Aorta (tissue), 5 donors: ENCODE results near the gene SH2D3A. TPM values are rescaled to one million over a fixed set of nuclear protein-coding genes. Genes with fewer than 3 reads are reported as not detected.

Experiments used
- ATAC-seq: fragments of 200-7000 bp; cut with Tn5 transposase; one replicate; pipeline ENCODE4 v1.9.1; 2022; ENCODE audit warnings: moderate library complexity; ENCODE audit not compliant: low FRiP score
- DNase-seq, 2 donors: peaks; one replicate each; pipeline ENCODE4 v3.0.0-alpha.2; 2020
- H3K27ac ChIP-seq, 2 donors: one replicate each; pipeline ENCODE4 v1.5.1; 2013; ENCODE audit warnings: low read length in 2 of 2, mild to moderate bottlenecking in 2 of 2, moderate library complexity in 2 of 2, control low read depth in 1 of 2, inconsistent platforms in 1 of 2, low read depth in 1 of 2
- H3K27me3 ChIP-seq, 2 donors: one replicate each; pipeline ENCODE4 v1.6.1; 2013; ENCODE audit warnings: control low read depth in 1 of 2, low read length in 1 of 2, mild to moderate bottlenecking in 1 of 2, moderate library complexity in 1 of 2; ENCODE audit not compliant: insufficient read depth in 2 of 2, control insufficient read depth in 1 of 2
- H3K36me3 ChIP-seq, 2 donors: one replicate each; pipeline ENCODE4 v1.6.1; 2013; ENCODE audit warnings: control low read depth in 1 of 2, low read length in 1 of 2, mild to moderate bottlenecking in 1 of 2; ENCODE audit not compliant: insufficient read depth in 2 of 2, control insufficient read depth in 1 of 2
- H3K4me1 ChIP-seq, 2 donors: one replicate each; pipeline ENCODE4 v1.6.1; 2013; ENCODE audit warnings: low read length in 2 of 2, control low read depth in 1 of 2, mild to moderate bottlenecking in 1 of 2, moderate library complexity in 1 of 2; ENCODE audit not compliant: insufficient read depth in 2 of 2, control insufficient read depth in 1 of 2
- H3K4me3 ChIP-seq, 2 donors: one replicate each; pipeline ENCODE4 v1.5.1; 2013; ENCODE audit warnings: low read length in 2 of 2, control low read depth in 1 of 2, mild to moderate bottlenecking in 1 of 2
- H3K9me3 ChIP-seq: one replicate; pipeline ENCODE4 v1.6.1; 2013; ENCODE audit warnings: mild to moderate bottlenecking, low read length; ENCODE audit not compliant: control insufficient read depth
- WGBS, 2 donors: extraction: QIAGEN DNeasy Blood & Tissue Kit; methylation state at CpG; one replicate each; pipeline ENCODE4 v1.1.7; 2013; 5-methylcytosine and 5-hydroxymethylcytosine counted together
- intact Hi-C, 2 donors: fragments of 100-400 bp; cut with DNase I; formaldehyde crosslinking; loops; one replicate each; pipeline versions ENCODE4 v1.14.2 to v1.15.0; 2022
- polyA plus RNA-seq, 2 donors: library from polyadenylated mRNA; stranded (reverse); fragments of 200-250 nt; gene quantifications; one replicate each; pipeline ENCODE4 v1.2.3, GENCODE V29; 2013
- total RNA-seq, 2 donors: library from RNA; stranded (reverse); fragmentation: NEBNext Ultra II Directional; extraction: Animal tissue kit (Norgen Biotek cat#: 25700); gene quantifications; one replicate each; pipeline ENCODE4 v1.2.1, GENCODE V29; 2021
- donor health status: healthy with polysubstance abuse.
- donor health status: Bipolar disorder and iron deficiency.
- donor health status: DM: no; HTN: no; CAD: no.
- donor health status: DM: no; HTN: no; CAD: no.
- donor health status: DM: yes; HTN: yes; CAD: no.

SH2D3A gene
- total and polyA plus RNA-seq, 4 donors, result 0.26 to 4.1 (median 0.85) TPM

DNA sequence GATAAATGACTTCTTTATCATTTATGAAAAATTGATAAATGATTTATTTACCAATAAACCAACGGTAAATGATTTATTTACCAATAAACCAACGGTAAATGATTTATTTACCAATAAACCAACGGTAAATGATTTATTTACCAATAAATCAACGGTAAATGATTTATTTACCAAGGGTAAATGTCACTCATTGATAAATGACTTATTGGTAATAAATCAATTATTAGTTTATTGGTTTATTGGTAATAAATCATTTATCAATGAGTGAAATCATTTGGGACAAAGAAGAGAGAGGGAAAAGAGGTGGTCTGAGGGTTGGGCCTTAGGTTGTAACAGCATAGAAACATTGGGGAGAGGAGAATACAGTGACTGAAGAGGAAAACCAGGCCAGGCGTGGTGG lies 26.7 kb upstream of the SH2D3A start:
- Histone ChIP-seq H3K4me1 (no peaks in the 10 kb centered on the region), H3K36me3 (no peaks in the 10 kb centered on the region), H3K27me3 (no peaks in the 10 kb centered on the region), H3K9me3 (peaks cover 6% of the 10 kb centered on the region), H3K27ac (no peak overlapping the region), H3K4me3 (no peak overlapping the region)
- WGBS, 2 donors, result 85 to 87% methylated on average over 5 of the region's 5 CpGs
- intact Hi-C loops, result no loop called here
- ATAC-seq, result no peak
- DNase-seq, result no peak

DNA sequence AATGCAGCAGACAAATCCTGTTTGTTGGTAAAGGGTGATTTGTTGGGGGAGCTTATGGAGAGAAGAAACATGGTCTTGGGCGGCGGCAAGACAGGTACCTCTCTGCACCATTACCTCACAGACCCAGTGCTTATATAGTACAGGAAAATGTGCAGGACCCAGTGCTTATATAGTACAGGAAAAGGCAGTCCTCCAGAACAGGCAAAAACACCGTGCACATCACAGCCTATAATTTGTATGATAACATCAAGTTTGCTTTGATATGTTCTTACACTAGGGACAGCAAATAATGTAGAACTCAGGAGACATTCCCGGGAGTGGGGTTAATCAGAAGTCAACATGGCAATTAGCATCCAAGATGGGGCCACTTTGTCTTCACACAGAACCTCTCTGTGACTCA lies 26.2 kb upstream of the SH2D3A start:
- intact Hi-C loops, result no loop called here
- ATAC-seq (no peak), DNase-seq (no peak)
- no peaks in the 10 kb centered on the region for H3K27me3 ChIP-seq
- no peaks in the 10 kb centered on the region for H3K4me1 ChIP-seq
- peaks cover 6% of the 10 kb centered on the region for H3K9me3 ChIP-seq
- no peak overlapping the region for H3K27ac ChIP-seq
- no peaks in the 10 kb centered on the region for H3K36me3 ChIP-seq
- H3K4me3 ChIP-seq, result no peak overlapping the region
- 69 to 72% methylated on average over 4 of the region's 4 CpGs for WGBS, 2 donors

GRCh38 chr19:6791237-6791636 lies 24.0 kb upstream of the SH2D3A start:
- Histone ChIP-seq H3K27ac (no peak overlapping the region), H3K36me3 (no peaks in the 10 kb centered on the region), H3K4me3 (no peak overlapping the region), H3K27me3 (no peaks in the 10 kb centered on the region), H3K9me3 (peaks cover 6% of the 10 kb centered on the region), H3K4me1 (no peaks in the 10 kb centered on the region)
- DNase-seq (no peak), ATAC-seq (no peak)
- WGBS, 2 donors, result 57 to 62% methylated on average over 6 of the region's 6 CpGs
- intact Hi-C loops, result no loop called here

DNA sequence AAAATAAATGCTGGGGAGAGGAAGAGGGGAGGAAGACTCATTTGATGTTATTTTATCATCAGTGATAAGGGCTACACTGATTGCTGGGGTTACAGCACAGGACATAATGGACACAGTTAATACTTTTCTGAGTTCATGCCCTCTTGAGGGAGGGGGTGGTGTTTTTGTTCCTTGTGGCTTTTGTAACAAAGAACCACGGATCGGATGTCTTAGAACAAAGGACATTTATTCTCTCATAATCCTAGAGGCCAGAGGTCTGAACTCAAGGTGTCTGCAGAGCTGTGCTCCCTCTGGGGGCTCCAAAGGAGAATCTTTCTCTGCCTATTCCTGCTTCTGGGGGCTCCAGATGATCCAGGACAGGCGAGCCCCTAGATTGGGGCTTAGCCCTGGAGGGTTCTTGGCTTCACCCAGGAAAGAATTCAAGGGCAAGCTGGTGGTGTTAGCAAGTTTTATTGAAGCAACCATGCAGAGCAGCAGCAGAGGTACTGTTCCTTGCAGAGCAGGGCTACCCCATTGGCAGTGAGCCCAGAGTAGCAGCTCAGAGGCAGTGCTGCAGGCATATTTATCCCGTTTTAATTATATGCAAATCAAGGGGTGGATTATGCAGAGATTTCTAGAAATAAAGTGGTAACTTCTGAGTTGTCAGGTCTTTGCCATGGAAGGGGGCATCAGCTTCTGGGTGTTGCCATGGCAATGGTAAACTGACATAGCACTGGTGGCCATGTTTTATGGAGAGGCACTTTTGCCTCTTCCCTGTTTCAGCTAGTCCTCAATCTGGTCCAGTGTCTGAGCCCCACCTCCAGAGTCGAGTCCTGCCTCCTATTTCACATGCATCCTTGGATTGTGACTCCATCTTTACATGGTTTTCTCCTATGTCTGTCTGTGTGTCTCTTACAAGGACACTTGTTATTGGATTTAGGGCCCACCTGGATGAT lies 23.2 kb upstream of the SH2D3A start:
- Histone ChIP-seq H3K9me3 (peaks cover 6% of the 10 kb centered on the region), H3K27ac (no peak overlapping the region), H3K27me3 (no peaks in the 10 kb centered on the region), H3K36me3 (no peaks in the 10 kb centered on the region), H3K4me3 (no peak overlapping the region), H3K4me1 (no peaks in the 10 kb centered on the region)
- DNase-seq, result no peak
- 61 to 69% methylated on average over 5 of the region's 5 CpGs for WGBS, 2 donors
- intact Hi-C loops, result no loop called here
- no peak for ATAC-seq

DNA sequence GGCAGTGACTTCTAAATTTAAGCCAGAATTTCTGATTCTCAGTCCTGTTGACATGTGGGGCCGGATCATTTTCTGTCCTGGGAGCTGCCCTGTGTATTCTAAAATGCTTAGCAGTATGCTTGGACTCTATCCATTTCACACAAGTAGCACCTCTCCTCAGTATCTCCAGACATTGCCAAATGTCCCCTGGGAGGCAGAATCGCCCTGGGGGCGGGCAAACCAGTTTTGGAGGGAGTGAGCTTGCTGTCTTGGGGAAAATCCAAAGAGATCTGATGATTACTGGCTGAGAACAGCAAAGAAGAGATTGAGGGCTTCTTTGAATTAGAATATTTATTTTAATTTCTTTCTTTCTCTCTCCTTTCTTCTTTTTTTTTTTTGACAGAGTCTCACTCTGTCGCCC lies 21.7 kb upstream of the SH2D3A start:
- Histone ChIP-seq H3K27me3 (no peaks in the 10 kb centered on the region), H3K9me3 (no peaks in the 10 kb centered on the region), H3K4me1 (no peaks in the 10 kb centered on the region), H3K27ac (no peak overlapping the region), H3K36me3 (no peaks in the 10 kb centered on the region), H3K4me3 (no peak overlapping the region)
- DNase-seq (no peak), ATAC-seq (no peak)
- 30 to 34% methylated on average over 4 of the region's 4 CpGs for WGBS, 2 donors
- intact Hi-C loops, result no loop called here

DNA sequence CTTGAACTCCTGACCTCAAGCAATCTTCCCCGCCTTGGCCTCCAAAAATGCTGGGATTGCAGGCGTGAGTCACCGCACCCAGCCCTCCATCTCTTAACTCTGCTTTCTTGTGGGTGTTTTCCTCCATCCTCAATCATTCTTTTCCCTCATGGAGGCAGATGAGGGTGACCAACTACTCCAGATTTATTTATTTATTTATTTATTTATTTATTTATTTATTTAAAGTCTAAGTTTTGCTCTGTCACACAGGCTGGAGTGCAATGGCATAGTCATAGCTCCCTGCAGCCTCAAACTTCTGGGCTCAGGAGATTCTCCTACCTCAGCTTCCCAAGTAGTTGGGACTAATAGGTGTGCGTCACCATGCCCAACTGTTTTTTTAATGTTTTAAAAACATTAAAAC lies 20.2 kb upstream of the SH2D3A start:
- Histone ChIP-seq H3K4me3 (no peak overlapping the region), H3K9me3 (no peaks in the 10 kb centered on the region), H3K27ac (no peak overlapping the region), H3K4me1 (no peaks in the 10 kb centered on the region), H3K36me3 (no peaks in the 10 kb centered on the region), H3K27me3 (no peaks in the 10 kb centered on the region)
- DNase-seq (no peak), ATAC-seq (no peak)
- intact Hi-C loops, result no loop called here
- 89 to 90% methylated on average over 4 of the region's 4 CpGs for WGBS, 2 donors

DNA sequence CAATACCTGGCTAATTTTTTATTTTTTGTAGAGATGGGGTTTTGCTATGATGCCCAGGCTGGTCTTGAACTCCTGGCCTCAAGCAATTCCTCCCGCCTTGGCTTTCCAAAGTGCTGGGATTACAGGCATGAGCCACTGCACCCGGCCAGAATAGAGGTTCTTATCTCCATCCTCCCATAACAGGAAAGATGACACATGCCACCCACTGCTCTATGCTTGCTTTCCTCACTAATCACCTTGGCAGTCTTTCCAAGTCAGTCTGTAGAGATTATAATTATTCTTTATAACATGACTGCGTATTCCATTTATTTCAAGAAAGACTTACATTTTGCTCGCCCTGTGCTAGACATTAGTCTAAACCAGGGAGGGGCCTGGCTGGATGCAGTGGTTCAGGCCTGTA lies 12.0 kb upstream of the SH2D3A start:
- 66 to 71% methylated on average over 4 of the region's 4 CpGs for WGBS, 2 donors

GRCh38 chr19:6778386-6778785 lies 11.2 kb upstream of the SH2D3A start:
- ATAC-seq (no peak), DNase-seq (no peak)
- H3K9me3 ChIP-seq, result no peaks in the 10 kb centered on the region
- no peak overlapping the region for H3K4me3 ChIP-seq
- H3K36me3 ChIP-seq, result no peaks in the 10 kb centered on the region
- intact Hi-C loops, result no loop called here
- no peak overlapping the region for H3K27ac ChIP-seq
- WGBS, 2 donors, result 79 to 86% methylated on average over 4 of the region's 4 CpGs
- no peaks in the 10 kb centered on the region for H3K27me3 ChIP-seq
- no peaks in the 10 kb centered on the region for H3K4me1 ChIP-seq

More for the DNA sequence above, 12.0 kb upstream of the SH2D3A start:
- no peaks in the 10 kb centered on the region for H3K4me1 ChIP-seq
- DNase-seq (no peak), ATAC-seq (no peak)
- no peaks in the 10 kb centered on the region for H3K9me3 ChIP-seq
- intact Hi-C loops, result no loop called here
- H3K27me3 ChIP-seq, result no peaks in the 10 kb centered on the region
- no peaks in the 10 kb centered on the region for H3K36me3 ChIP-seq
- no peak overlapping the region for H3K4me3 ChIP-seq
- no peak overlapping the region for H3K27ac ChIP-seq

- 93 to 96% methylated on average over 2 of the region's 2 CpGs for WGBS, 2 donors
- intact Hi-C loops, result no loop called here
- no peaks in the 10 kb centered on the region for H3K9me3 ChIP-seq
- no peaks in the 10 kb centered on the region for H3K36me3 ChIP-seq
- no peak for ATAC-seq
- H3K4me3 ChIP-seq, result no peak overlapping the region
- H3K27ac ChIP-seq, result no peak overlapping the region
- DNase-seq, result no peak
- H3K27me3 ChIP-seq, result no peaks in the 10 kb centered on the region
- no peaks in the 10 kb centered on the region for H3K4me1 ChIP-seq
Measured at GRCh38 chr19:6777434-6777833, 10.2 kb upstream of the SH2D3A start.
